Frontal cortex (tissue), 4 donors: Measurements from ENCODE around the gene ZNF446. TPM values are rescaled to one million over a fixed set of nuclear protein-coding genes. Genes with fewer than 3 reads are reported as not detected.

Source experiments
- DNase-seq, 2 donors: peaks; one replicate each; pipeline ENCODE4 v3.0.0; 2012; ENCODE audit warnings: low spot score in 2 of 2
- FAIRE-seq: peaks from 2 replicates; lab custom pipeline; 2012; peaks lifted over from hg19 to GRCh38; lab: Jason Lieb, UNC
- small RNA-seq: library from RNA; depleted of rRNA; stranded (forward); fragments of <200 nt; gene quantifications from one replicate; pipeline ENCODE3, GENCODE V24; 2014
- total RNA-seq: library from RNA; depleted of rRNA; stranded (reverse); fragments of >200 nt; gene quantifications from one replicate; pipeline ENCODE4 v1.2.3, GENCODE V29; 2014
- donor health status: control.
- donor health status: control.
- donor health status: control.

Gene ZNF446
- total RNA-seq, 1 donor from 2014 or later, result 8.6 TPM

GRCh38 chr19:58519087-58519354 is 42.9 kb downstream of the ZNF446 start:
- DNase-seq (peak; percentile 76 to 77), FAIRE-seq (no peak)

GRCh38 chr19:58519355-58520256 is 43.5 kb downstream of the ZNF446 start, which contains the start of gene ZBTB45:
Gene ZBTB45, minus strand, starts transcription at chr19:58519810. Its CDS starts 2,137 bp downstream, at chr19:58517673.
- FAIRE-seq (no peak), DNase-seq (peak; percentile 88 to 90)

- DNase-seq (no peak), FAIRE-seq (no peak)
Observed at GRCh38 chr19:58520257-58520599, 44.1 kb downstream of the ZNF446 start.

GRCh38 chr19:58521651-58522050 is 45.5 kb downstream of the ZNF446 start:
- DNase-seq, result no peak
- FAIRE-seq, result no peak

GRCh38 chr19:58522709-58523108 is 46.6 kb downstream of the ZNF446 start:
- no peak for FAIRE-seq
- no peak for DNase-seq

GRCh38 chr19:58529405-58529804 is 53.3 kb downstream of the ZNF446 start:
- FAIRE-seq (no peak), DNase-seq (no peak)

Small RNA genes lying within 50 kb of the gene (small RNA-seq; reads per million reads assigned to genes)
- gene RN7SL693P (not detected), gene RNU6-1337P (not detected)

Other genes starting within 250 kb of the ZNF446 start
- gene ZNF544, start 247.4 kb upstream of the ZNF446 start, total RNA-seq, result 72.2 TPM
- gene ZNF8, start 197.4 kb upstream of the ZNF446 start, total RNA-seq, result 14.3 TPM
- gene ERVK3-1, start 171.0 kb upstream of the ZNF446 start, total RNA-seq, result 22.4 TPM
- gene ZSCAN22, start 149.4 kb upstream of the ZNF446 start, total RNA-seq, result 2.0 TPM
- gene A1BG, start 122.9 kb upstream of the ZNF446 start, total RNA-seq, result 0.41 TPM
- 6.1 TPM for gene ZNF497, start 113.6 kb upstream of the ZNF446 start, total RNA-seq
- gene ZNF837, start 95.3 kb upstream of the ZNF446 start, total RNA-seq, result 2.4 TPM
- 2,200 TPM for gene RPS5, start 89.1 kb upstream of the ZNF446 start, total RNA-seq
- not detected for gene RNF225, start 80.7 kb upstream of the ZNF446 start, total RNA-seq
- 11.8 TPM for gene ZNF584, start 67.7 kb upstream of the ZNF446 start, total RNA-seq
- gene ZNF132, start 36.2 kb upstream of the ZNF446 start, total RNA-seq, result 15.9 TPM
- 24.1 TPM for gene ZNF324B, start 24.7 kb upstream of the ZNF446 start, total RNA-seq
- gene ZNF324, start 9.3 kb upstream of the ZNF446 start, total RNA-seq, result 20.8 TPM
- 6.9 TPM for gene SLC27A5, start 35.6 kb downstream of the ZNF446 start, total RNA-seq
- gene ZBTB45, start 43.5 kb downstream of the ZNF446 start, total RNA-seq, result 6.9 TPM
- gene TRIM28, start 67.7 kb downstream of the ZNF446 start, total RNA-seq, result 332 TPM
- 62.8 TPM for gene CHMP2A, start 78.8 kb downstream of the ZNF446 start, total RNA-seq
- gene UBE2M, start 82.3 kb downstream of the ZNF446 start, total RNA-seq, result 64.8 TPM
- 11.0 TPM for gene MZF1, start 97.0 kb downstream of the ZNF446 start, total RNA-seq